Brain microvascular endothelial cell (primary cell): Measurements from ENCODE around the gene CNOT6L.

ENCODE experiments used
- DNase-seq: peaks from one replicate; pipeline ENCODE4 v3.0.0-alpha.2; 2020
- H3K27ac ChIP-seq: fragments of 250-450 bp; sonication (Bioruptor Pico); 2 replicates; pipeline ENCODE4 v1.5.1; 2020; ENCODE audit warnings: mild to moderate bottlenecking, moderate library complexity
- H3K27me3 ChIP-seq: fragments of 250-450 bp; sonication (Bioruptor Pico); replicated peaks from 2 replicates; pipeline ENCODE4 v1.5.1; 2020; ENCODE audit warnings: mild to moderate bottlenecking
- H3K36me3 ChIP-seq: fragments of 250-450 bp; sonication (Bioruptor Pico); replicated peaks from 2 replicates; pipeline ENCODE4 v1.5.1; 2020; ENCODE audit warnings: mild to moderate bottlenecking
- H3K4me3 ChIP-seq: 2 replicates; pipeline ENCODE4 v1.5.1; 2011; ENCODE audit warnings: low read depth, mild to moderate bottlenecking, control low read depth, low read length, moderate library complexity
- CTCF ChIP-seq: IDR thresholded peaks from 2 replicates; pipeline ENCODE4 v1.5.1; 2011; ENCODE audit warnings: low read depth, mild to moderate bottlenecking, moderate library complexity, low read length, control low read depth, inconsistent platforms; ENCODE audit errors: missing control alignments
- in situ Hi-C: cut with HindIII; loops from 2 replicates; pipeline ENCODE4 v1.10.0; 2017; ENCODE audit warnings: low sequenced_read_pairs, low pct_ligation_motif_present

CNOT6L gene

GRCh38 chr4:77819404-77819842, 255 bp upstream of the CNOT6L start:
- in situ Hi-C loops = no loop called here
- peak overlapping the region; percentile 68 for H3K27ac ChIP-seq

GRCh38 chr4:77818073-77818601, 1.0 kb downstream of the CNOT6L start:
- in situ Hi-C loops = no loop called here
- peak; percentile 73 for DNase-seq
- Histone ChIP-seq H3K36me3 (no peaks in the 10 kb centered on the region), H3K27ac (peak overlapping the region; percentile 68), H3K4me3 (peak overlapping the region; percentile 91), H3K27me3 (no peaks in the 10 kb centered on the region)
- TF ChIP-seq CTCF = peak; percentile 72

More at GRCh38 chr4:77819404-77819842, 255 bp upstream of the CNOT6L start:
- TF ChIP-seq CTCF = no peak
- no peaks in the 10 kb centered on the region for H3K27me3 ChIP-seq
- no peaks in the 10 kb centered on the region for H3K36me3 ChIP-seq
- DNase-seq = no peak
- H3K4me3 ChIP-seq = peak overlapping the region; percentile 91

- Histone ChIP-seq H3K27ac (peak overlapping the region; percentile 68), H3K36me3 (no peaks in the 10 kb centered on the region), H3K4me3 (peak overlapping the region; percentile 91), H3K27me3 (no peaks in the 10 kb centered on the region)
- DNase-seq = no peak
- in situ Hi-C loops = no loop called here
- no peak for TF ChIP-seq CTCF
Observed at GRCh38 chr4:77817304-77818072, 1.7 kb downstream of the CNOT6L start.

DNA sequence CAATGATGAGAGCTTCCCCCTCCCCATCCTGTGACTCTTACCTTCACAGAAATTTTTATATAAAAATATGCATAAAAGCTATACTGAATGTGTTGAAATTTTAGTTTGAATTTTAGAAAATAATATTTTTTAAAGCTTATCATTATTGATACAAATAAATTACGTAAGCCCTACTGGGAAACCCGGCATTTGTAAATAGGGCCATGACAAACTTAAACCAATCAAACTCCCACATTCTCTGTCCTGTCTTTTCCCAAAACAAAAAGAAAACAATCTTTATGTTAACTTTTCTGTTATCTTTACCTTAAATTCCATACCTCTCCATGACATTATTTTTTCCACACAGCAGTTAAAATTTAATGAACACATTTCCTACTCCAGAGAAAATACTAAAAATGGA, 2.6 kb downstream of the CNOT6L start:
- in situ Hi-C loops = no loop called here

DNA sequence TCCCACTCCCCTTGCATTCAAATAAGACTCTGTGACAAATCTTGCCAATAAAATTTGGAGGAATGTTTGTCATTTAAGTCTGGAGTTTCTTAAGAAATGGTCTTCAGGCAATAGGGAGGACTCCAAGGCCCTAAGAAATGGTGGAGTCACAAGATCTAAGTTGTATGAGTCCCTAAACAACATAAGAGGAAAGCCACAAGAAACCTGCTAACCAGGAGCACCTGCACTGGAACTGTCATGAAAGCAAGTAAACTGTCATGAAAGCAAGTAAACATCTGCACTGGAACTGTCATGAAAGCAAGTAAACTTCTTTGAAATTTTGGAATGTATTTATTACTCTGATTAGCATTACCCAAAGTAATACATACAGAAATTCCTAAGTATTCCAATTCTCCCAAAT, 3.5 kb downstream of the CNOT6L start:
- no peak overlapping the region for H3K27ac ChIP-seq
- no peaks in the 10 kb centered on the region for H3K36me3 ChIP-seq
- no peaks in the 10 kb centered on the region for H3K27me3 ChIP-seq
- H3K4me3 ChIP-seq = no peak overlapping the region
- in situ Hi-C loops = no loop called here
- no peak for DNase-seq
- no peak for TF ChIP-seq CTCF

More for the DNA sequence above, 2.6 kb downstream of the CNOT6L start:
- Histone ChIP-seq H3K36me3 (no peaks in the 10 kb centered on the region), H3K27ac (no peak overlapping the region), H3K4me3 (no peak overlapping the region), H3K27me3 (no peaks in the 10 kb centered on the region)
- no peak for TF ChIP-seq CTCF
- no peak for DNase-seq
